Endometrial microvascular endothelial cells (primary cell): Measurements from ENCODE around the gene PRDM16. TPM values are rescaled to one million over a fixed set of nuclear protein-coding genes. Genes with fewer than 3 reads are reported as not detected.

Experiments
- in situ Hi-C: cut with HindIII; loops from 2 replicates; pipeline ENCODE4 v1.10.0; 2017; ENCODE audit warnings: low sequenced_read_pairs, low pct_unique_long_range_greater_than_20kb; ENCODE audit errors: inconsistent ontology term
- total RNA-seq: library from RNA; depleted of rRNA; stranded (reverse); fragments of >200 nt; gene quantifications from one replicate; pipeline ENCODE4 v1.2.3, GENCODE V29; 2015; ENCODE audit errors: inconsistent ontology term

The PRDM16 gene
- total RNA-seq, 1 donor from 2014 or later = not detected

DNA sequence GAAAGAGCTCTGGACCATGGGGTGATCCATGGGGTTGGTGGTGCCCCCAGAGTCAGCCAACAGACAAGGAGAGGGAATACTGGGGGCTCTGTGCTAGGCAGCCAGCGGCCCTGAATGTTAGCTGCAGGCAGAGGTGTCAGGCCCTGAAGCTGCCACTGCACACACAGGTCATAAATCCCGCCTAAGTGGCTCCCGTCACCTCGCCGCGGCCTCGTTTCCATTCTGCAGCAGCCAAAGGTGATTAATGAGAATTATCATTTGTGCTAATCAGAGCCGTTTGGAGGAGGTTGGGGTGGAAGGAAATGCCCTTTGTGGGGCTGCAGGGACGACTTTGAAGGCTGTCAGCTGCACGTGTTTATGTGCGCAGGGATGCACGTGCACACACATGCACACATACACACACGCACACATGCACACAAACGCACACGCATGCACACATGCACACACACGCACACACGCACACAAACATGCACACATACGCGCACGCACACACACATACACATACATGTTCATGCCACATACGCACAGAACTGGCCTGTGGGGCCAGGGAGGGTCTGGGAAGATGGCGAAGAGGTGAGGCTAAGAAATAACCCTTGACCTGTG, 296.6 kb downstream of the PRDM16 start:
- in situ Hi-C loops = no loop called here

DNA sequence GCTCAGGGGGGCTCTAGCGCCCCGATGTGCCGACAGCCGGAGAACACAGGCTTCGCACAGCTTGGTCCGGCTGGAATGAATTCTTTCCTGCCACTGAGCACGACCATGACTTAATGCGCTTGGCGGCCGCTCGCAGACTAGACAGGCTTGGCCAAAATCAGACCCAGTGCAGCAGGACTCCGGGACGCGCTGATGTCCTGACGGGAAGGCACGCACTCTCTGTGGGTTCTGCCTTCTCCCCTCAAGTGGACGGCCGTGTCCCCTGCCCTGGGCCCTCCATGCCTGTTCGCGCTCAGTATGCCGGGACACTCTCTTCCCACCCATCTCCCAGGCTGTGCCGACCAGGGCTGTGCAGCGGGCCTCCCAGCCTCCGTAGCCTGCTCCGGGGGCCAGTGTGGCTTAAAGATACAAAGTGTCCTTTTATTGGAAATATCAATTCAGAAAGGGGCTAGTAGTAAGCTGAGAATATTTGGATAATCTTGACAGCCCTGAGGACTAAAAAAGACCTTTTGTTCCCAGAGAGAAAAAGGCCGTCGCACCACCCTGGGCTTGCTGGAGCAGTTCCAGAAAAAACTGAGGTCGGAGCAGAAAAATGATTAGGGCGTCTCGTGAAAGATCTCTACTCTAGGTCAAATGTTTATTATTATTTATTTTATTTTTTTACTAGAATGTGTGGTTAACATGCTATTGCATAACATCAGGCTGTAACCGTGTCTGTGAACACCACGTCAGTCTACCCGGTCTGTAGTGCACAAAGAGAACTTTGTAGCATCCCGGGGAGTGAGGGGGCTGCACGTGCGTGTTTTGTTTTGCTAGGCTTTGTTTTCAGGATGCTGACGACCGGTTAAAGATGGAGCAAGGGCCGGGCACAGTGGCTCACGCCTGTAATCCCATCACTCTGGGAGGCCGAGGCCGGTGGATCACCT, 297.4 kb downstream of the PRDM16 start:
- in situ Hi-C loops = no loop called here

DNA sequence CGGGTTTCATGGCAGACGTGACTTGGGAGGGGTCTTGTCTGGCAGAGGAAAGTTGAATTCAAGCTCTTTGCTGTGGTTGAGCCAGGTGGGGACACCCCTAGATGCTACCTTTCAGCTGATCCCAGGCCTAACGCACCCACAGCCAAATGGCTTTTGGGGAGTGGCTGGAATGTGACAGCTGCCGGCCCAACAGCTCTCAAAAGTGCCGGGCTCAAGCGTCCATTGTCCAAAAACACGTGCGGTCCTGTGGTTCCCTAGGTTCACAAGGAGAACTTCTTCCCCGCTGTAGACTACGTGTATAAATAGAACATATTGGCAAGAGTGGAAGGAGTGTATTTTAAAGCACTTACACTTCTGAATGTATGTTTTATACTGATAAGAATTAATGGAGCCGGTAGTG, 298.4 kb downstream of the PRDM16 start:
- in situ Hi-C loops = no loop called here

DNA sequence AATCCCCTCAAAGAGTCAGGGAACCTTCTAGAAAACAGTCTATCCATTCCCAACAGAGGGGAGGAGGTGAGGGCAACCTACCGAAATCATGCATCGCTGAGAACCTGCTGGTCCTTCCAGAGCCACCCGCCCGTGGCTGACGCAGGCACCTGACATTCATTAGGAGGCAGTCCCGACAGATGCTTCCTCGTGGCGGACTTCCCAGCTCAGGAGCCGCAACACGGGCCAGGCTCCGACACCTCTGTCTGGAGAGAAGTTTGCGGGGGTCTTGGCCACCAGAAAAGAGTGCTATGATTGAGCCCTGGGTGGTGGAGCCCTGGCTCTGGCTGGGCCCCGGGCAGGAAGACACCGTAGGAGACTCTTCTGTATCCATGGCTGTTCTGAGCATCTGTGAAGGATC, 299.1 kb downstream of the PRDM16 start:
- in situ Hi-C loops = no loop called here

DNA sequence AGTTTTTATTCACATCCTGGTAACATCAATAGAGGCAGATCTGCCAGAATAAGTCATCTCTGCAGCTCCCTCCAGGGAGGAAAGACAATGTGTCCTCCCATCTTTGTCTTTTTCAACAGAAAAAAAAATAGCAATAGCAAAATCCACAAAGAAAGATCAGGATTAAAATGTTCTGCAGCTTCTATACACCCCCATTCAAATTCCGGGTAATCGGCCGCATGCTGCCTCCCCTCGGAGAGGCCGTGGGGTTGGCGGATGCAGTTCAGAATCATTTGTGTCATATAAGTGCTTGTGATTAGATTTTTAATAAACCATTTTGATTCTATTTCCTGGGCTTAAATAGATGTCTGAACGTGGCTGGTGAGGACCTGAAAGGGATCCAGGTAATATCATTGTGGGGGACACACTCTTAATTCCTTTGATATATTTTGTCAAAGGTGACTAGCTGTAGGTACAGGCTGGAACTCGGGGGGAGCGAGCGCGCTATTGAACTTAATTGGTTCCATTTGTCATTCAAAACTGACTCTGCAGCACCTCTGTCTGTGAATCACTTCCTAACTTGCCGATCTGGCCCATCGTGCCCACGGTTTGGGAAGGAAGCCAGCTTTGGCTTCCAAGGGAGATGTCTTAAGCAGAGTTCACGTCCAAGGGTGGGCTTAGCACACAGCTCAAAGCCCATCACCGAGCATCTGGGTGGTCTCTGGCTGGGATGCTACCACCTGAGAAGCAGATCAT, 299.9 kb downstream of the PRDM16 start:
- in situ Hi-C loops = no loop called here

DNA sequence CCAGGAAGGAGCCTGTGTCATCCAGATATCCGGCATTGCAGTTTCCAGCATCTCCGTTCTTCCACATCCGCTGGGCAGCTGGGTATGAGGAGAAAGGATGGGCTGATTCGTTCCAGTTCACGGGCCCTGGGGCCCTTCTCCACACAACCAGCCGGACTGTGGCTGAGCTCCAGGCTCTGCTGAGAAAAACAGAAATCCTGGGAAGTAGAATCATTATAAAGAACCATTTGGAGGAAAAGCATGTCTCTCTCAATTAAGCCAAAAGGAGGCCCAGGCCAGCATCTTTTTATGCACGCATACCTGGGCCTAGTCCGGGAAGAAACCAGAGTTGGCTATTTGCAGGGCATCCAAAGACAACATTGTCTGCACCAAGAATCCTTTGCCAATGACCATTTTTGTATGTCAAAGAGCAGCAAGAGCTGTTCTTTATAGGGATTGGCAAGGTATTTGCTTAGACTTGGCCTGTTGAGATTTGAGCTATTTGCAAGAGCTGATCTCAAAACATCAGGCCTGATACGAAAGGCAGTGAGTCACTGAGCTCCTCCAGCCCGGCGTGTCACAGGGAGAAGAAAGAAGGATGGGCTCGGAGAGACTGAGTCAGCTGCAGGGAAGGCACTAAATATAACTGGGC, 300.6 kb downstream of the PRDM16 start:
- in situ Hi-C loops = no loop called here

DNA sequence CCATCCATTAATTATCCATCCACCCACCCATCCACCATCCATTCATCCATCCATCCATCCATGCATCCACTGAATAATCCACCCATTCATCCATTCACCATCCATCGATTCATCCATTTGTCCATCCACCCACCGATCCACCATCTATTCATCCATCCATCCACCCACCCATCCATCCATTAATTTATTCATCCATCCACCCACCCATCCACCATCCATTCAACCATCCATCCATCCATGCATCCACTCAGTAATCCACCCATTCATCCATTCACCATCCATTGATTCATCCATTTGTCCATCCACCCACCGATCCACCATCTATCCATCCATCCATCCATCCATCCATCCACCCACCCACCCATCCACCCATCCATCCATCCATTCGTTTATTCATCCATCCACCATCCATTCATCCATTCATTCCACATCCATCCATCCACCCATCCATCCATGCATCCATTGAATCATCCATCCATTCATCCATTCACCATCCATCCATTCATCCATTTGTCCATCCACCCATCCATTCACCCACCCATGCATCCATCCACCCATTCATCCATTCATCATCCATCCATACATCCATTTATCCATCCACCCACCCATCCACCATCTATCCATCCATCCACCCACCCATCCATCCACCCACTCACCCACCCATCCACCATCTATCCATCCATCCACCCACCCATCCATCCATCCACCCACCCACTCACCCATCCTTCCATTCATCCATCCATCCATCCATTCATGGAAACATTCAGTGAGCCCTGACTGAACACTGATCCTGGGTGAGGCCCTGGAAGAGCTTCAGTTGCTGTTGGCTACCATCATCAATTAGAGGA, 302.1 kb downstream of the PRDM16 start:
- in situ Hi-C loops = no loop called here

DNA sequence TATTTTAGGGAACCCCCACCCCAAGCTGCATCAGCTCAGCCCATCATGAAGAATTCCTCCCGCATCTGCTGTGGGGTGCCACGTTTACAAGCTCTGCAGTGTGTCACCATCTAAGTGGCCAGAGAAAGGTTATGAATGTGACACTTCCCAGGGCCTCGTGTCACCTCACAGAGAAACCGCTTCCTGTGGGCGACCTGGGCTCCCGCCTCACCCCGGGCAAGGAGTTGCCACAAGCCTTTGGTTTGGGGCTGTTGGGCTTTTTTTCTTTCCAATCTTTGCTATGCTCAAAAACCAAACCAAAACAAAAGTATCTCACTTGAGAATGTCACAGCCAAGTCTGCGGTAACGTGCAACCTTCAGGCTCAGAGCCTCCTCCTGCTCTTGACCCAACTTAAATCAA, 303.3 kb downstream of the PRDM16 start:
- in situ Hi-C loops = no loop called here

DNA sequence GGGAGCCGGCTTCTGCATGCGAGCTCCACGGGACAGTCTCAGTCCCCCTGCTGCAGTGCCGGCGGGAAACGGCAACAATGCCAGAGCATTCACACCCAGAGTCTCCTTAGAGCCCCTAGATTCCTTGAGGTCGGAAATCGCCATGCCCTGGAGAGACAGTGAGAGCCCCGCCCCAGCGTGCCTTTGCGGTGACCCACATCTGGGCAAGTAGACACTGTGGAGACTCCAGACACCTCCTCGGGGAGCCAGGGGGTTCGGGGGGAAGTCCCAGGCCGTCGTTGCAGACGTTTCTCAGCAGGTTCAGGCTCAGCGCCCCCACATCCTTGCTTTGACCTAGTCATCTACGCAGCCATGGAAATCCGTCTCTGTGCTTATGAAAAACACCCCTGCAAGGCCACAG, 304.2 kb downstream of the PRDM16 start:
- in situ Hi-C loops = no loop called here

DNA sequence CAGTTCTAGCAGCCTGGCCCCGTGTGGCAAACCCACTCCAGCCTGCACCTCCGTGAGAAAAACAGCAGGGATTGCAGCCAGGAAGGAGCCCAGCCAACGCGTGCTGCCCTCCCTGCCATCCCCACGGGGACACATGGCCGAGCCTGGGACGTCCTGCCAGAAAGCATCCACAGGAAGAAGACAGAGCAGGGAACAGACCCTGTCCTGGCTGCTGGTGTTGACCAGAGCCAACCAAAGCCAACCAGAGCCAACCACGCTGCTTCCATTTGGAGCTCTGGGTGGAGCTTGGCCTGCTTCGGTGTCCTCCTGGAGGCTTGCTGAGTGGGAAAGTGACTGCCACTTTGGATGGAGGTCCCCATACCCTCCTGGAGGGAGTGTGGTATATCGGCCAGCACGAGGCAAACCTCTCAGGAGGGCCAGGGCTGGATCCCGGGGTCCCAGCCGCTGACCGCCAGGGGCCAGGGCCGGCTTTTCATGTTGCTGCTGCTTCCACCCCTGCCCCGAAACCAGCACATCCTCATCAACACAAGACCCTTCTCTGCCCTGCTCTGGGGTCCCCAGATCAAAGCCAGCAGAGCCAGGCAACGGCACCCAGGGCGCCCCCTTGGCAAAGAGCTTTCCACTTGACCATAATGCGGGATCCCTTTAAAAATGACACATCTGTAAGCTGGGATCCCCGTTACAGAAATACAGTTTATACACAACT, 304.9 kb downstream of the PRDM16 start:
- in situ Hi-C loops = no loop called here

DNA sequence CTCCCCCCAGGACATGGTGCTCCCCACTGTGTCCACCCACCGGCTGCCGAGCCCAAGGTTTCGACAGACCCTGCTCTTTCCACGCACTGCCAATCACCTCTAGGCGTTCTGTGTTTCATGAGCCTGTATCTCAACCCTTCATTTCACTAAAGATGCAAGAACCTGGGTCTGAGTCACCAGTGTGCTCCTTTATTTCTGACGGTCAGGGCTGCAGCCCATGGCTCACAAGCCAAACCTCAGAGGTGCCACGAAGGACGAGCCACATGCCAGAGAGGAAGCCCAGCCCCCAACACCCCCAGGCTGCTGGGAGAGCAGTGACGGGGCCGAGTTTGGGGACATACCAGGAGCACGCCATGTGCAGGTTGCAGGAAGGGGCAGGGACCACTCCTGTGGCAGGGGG, 306.2 kb downstream of the PRDM16 start:
- in situ Hi-C loops = no loop called here

DNA sequence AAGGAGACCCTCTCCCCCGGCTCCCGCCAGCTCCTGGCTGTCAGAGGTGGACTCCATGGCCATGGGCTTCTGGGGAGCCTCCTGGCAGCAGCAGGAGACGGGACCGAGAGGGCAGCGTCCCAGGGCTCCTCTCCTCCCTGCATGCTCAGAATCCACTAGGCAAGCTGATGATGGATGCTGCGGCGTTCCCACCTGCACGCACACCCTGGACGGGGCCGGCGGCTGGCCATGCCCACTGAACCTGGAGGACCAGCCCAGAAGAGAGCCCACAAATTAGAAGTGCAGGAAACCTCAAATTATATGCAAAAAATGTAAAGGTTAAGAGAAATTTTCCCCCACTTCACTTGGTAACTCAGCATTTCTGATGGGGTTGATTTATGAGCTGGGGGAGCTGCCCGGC, 308.2 kb downstream of the PRDM16 start:
- in situ Hi-C loops = no loop called here

DNA sequence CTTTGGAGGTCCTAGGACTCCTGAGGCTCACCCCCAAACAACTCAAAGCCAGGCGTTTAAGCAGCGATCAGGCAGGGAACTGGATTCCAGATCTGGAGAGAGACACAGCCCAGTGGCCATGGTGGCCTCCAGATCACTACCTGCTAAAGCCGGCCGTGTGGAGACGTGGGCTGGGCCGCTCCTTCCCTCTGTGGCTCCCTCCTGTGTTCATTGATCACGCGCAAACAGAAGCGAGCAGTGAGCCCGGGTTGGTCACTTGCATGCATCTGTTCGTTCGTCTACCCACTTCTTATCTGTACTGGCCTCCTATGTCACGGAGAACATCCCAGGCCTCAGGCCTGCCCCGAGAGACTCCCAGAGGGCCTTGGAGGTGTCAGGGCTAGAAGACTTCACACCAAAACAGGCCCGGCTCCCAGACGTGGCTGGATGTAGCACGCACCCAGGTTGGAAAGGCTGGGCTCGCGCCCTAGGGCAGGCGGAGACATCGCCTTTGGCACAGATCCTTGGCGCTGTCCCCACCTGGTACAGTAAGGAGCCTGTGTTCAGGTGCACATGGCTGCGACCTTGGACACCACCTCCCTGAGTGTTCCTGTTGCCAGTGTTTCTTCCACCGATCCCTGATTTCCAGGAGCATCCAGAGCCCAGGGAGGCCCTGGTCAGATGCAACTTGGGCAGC, 308.7 kb downstream of the PRDM16 start:
- in situ Hi-C loops = no loop called here

DNA sequence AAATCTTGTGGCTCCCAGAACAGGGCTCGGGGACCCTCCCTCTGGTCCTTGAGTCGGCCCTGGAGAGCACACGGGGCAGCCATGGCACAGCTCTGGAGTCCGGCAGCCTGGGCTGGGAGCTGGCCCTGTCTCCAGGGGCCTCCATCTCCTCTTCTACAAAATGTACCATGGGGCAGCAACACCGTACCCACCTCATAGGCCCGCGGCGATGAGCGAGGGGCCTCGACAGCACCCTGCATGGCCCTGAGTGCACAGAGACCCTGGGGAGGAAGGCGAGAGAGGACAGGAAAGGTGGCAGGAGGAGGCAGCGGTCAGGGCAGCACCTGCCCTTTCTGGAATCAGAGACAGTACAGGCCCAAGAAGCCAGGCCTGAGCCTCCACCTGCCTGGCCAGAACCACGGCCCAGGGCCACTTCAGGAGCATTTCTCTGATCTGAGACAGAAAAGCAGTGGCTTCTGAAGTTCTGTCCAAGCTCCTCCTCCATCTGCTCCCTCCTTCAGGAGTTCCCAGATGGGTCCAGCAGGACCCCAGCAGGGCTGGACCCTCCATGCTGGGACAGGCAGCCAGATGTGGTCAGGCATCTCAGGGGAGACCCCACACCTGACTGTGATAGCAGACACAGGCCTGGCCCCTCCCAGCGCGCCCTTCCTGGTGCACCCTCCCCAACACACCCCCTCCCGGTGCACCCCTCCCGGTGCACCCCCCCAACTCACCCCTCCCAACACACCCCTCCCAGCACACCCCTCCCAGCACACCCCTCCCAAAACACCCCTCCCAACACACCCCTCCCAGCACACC, 309.6 kb downstream of the PRDM16 start:
- in situ Hi-C loops = no loop called here

DNA sequence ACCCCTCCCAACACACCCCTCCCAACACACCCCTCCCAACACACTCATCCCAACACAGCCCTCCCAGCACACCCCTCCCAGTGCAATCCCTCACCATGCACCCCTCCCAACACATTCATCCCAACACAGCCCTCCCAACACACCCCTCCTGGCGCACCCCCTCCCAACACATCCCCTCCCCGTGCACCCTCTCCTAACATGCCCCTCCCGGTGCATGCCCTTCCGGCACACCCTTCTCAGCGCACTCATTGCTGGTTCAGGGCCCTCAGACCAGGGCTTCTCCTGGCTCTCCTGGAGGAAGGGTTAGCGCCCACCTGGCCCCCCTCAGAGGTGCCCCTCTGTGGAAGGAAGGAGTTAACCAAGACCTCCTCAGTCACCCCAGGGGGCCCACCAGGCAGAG, 310.9 kb downstream of the PRDM16 start:
- in situ Hi-C loops = no loop called here

DNA sequence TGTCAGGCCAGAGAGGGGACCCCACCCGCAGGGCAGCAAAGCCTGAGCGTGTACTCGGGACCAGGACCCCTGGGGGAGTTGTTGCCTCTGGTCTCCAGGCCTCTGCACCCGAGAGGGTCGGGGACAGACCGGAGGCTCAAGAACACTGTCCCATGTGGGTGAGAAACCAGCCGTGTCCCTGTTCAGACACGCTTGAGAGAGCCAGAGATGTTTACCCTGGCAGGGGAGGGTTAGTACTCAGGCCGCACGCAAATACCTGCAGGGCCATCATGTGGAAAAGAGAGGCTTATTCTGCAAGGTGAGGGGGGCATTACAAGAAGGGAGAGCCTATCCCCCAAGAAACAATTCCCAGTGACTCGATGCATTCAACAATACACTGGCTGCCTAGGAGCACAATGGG, 311.5 kb downstream of the PRDM16 start:
- in situ Hi-C loops = no loop called here

DNA sequence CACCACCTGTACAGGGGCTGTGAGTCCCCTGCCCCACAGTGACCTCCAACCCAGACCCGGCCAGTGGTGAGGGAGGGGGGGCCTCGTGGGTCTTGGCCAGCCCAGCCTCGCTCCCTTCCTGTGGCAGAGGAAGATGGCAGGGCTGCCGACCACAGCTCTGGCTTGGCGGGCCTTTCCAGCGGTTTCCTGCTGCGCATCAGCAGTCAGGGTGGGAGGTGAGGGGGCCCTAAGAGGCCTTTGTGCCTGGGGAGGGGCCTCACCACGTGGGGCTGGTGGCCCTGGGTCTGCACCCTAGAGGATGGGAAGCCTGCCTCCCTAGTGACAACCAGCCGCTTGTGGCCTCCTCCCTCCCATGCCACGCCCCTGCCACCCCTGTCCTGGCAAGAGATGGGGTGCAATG, 312.9 kb downstream of the PRDM16 start:
- in situ Hi-C loops = no loop called here
